ENCODE measurements around the gene MEGF9.

DNA sequence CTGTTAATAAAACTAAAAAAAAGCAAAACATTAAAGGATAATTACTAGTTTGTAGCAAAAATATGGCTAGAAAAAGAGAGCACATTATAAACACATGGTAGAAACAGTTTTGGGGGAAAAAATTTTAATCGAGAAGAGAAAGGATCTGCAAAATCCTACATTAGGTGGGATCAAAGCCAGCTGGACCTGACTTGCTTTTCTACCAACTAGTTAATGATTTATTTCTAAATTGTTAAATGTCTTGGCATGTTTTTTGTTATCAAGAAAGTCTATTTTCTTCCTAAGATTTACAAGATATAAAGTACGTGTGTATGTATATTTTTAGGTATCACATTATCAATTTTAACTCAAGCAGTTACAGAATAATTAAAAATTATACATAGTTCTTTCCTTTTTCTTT is 87.2 kb downstream of the MEGF9 start:
- TF ChIP-seq, protein P1, sequence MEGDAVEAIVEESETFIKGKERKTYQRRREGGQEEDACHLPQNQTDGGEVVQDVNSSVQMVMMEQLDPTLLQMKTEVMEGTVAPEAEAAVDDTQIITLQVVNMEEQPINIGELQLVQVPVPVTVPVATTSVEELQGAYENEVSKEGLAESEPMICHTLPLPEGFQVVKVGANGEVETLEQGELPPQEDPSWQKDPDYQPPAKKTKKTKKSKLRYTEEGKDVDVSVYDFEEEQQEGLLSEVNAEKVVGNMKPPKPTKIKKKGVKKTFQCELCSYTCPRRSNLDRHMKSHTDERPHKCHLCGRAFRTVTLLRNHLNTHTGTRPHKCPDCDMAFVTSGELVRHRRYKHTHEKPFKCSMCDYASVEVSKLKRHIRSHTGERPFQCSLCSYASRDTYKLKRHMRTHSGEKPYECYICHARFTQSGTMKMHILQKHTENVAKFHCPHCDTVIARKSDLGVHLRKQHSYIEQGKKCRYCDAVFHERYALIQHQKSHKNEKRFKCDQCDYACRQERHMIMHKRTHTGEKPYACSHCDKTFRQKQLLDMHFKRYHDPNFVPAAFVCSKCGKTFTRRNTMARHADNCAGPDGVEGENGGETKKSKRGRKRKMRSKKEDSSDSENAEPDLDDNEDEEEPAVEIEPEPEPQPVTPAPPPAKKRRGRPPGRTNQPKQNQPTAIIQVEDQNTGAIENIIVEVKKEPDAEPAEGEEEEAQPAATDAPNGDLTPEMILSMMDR (IDR thresholded peaks at IDR 0.05) = no peak
- TF ChIP-seq POLR2A (IDR thresholded peaks at IDR 0.05) = no peak
- TF ChIP-seq EP300 (IDR thresholded peaks at IDR 0.05) = no peak
- TF ChIP-seq POLR2AphosphoS5 (IDR thresholded peaks at IDR 0.05) = no peak

Data from gastroesophageal sphincter (tissue), 3 donors.